SKM-1 (cell line): ENCODE data around the gene FMN1.

Experiments
- DNase-seq: peaks from one replicate; lab custom pipeline; 2025; ENCODE audit not compliant: unreplicated experiment; lab: John Stamatoyannopoulos, UW

FMN1 gene

DNA sequence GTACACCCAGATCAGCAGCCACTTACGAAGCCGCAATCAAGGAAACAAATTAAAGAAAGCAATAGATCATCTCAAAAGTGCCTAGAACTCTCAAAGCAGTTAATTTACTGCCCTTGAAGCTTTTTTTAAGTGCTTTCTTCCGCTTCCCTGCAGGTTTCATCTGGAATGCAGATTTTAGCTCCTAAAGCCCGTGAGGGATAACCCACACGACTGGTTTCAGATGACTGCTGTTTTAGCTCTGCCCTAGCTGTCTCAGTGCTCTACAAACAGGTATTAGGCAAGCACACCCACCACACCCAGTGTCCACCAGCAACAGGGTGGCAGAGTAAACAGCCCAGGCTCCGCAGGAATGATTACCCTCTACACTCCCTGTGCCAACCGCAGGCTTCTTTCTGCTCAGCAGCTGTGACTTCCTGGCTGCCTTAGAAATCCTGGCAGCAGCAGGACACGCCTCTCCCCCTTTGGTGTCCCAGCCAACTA, 126.0 kb downstream of the FMN1 start:
- no peak for DNase-seq

DNA sequence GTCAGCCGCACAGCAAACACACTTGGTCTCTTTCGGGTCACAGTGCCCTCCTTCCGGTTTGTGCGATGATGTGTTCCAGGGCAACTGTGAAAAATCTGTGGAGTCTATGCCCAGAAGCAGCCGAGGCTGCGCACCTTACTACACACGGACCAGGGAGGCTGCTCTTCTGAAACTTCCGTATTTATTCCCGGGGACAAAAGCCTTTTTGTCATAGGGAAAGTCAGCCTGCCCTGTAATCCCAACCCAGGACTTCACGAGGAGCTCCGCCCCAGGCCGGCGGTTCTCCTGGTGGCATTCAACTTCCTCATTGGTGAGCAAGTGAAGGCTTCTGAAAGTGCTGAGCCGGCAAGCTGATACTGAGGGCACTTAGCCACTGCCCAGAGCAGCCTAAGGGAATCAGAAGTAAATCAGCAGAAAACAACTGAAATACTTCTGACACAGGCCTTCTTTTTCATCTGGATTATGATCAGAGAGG, 126.5 kb downstream of the FMN1 start:
- peak; percentile 71 for DNase-seq

DNA sequence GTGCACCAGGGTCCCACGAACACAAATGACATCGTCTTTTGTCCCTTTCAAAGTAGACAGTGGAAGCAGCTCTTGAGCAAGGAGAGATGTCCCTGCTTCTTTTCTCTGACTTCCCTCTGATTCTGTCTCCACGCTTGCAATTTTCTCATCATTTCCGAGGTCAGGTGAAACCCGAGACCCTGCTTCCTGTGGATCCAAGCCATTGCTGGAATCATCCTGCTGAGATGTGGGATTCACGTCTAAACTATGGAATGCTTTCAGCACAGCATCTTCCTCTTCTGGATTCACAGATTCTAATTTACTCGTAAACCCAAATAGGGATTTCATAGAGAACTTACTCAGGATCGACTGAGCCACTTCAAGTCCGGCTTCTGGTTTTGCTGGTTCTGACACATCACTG, 127.1 kb downstream of the FMN1 start:
- no peak for DNase-seq

DNA sequence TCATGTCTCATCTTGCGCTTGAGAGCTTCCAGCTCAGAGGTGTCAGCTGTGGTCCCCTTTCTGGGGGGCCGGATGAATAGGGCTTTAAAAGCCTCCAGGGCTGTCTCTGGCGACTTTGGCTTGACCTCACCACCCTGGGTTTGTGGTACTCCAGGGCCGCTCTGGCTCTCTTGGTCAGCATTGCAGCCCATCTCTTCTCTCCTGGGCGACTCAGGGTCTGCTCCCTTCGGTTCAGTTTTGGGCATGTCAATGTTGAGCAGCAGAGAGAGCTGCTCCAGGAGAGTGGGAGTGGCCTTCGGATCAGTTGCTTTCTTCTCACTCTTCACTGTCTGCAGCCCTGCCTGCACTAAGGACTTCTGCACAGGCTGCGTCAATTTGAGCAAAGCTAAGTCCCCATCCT, 127.9 kb downstream of the FMN1 start:
- no peak for DNase-seq

DNA sequence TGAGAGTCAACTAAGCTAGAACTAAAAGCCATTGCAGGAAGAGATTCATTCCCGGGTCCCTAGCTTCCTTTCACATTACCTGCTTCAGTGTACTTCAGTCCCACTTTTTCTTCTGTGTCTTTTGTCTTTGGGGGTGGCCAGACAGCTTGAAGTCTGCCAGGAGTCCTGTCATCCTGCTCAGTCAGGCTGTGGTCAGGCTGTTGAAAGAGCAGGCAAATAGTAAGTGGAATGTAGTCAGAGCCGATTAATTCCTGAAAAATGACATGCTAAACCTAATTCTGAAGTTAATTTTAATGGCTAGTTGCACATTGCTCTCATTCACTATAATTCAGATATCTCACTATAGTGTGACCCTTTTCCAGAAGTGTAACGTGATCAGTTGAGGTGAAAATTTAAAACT, 129.6 kb downstream of the FMN1 start:
- no peak for DNase-seq

DNA sequence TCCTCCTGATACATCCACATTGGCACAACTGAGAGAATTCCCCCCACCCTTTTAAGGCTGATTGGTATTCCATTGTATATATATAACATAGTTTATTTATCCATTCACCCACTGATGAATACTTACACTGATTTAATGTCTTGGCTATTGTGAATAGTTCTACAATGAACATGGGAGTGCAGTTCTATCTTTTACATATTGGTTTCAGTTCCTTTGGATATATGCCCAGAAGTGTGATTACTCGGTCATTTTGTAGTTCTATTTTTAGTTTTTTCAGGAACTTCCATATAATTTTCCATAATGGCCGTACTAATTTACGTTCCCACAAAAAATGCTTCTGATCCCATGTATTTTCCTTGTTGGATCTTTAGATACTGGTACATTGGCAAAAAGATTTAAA, 135.3 kb downstream of the FMN1 start:
- no peak for DNase-seq

DNA sequence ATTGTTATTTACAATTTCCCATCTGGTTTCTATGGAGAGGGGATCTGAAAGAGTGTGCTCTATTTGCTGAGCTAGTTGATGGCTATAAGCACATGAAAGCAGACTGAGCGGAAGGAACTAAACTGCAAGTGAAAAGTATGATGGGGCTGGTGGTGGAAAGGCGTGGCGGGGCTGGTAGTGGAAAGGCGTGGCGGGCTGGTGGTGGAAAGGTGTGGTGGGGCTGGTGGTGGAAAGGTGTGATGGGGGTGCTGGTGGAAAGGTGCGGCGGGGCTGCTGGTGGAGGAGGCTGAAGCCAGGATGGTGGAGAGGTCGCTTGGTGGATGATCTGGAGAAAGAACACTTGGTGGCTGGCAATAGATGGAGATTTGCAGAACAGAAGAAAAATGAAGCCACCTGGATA, 136.7 kb downstream of the FMN1 start:
- no peak for DNase-seq

DNA sequence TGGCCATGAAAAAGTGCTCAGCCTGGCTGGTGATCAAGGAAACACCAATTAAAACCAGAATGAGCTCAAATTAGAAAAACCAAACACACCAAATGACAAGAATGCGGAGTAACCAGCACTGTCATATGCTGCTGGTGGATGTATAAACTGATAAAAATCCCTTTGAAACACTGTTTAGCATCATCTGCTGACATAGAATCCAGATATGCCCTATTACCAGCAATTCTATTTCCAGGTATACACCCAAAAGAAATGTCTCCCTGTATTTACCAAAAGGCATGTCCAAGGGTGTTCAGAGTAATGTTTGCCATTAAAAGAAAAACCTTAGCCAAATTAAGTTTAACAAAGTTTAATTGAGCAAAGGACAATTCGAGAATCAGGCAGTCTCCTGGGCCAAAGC, 138.6 kb downstream of the FMN1 start:
- DNase-seq, result no peak

DNA sequence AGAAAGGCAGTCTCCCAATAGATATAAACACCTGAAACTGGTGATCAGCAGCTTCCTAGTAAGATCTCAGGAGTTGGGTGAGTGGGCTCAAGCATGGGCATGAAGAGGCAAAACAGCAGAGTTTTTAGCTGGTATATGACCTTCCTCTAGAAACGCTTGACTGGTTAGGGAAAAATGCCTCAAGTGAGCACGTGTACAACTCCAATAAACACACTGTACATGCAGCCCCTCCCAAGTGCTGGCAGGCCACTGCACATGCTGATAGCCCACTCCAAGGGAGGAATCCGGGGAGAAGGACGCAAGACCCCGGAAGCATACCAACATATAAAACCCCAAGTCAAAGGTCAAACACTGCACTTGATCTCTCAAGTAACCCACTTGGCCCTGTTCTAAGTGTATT, 143.0 kb downstream of the FMN1 start:
- no peak for DNase-seq

DNA sequence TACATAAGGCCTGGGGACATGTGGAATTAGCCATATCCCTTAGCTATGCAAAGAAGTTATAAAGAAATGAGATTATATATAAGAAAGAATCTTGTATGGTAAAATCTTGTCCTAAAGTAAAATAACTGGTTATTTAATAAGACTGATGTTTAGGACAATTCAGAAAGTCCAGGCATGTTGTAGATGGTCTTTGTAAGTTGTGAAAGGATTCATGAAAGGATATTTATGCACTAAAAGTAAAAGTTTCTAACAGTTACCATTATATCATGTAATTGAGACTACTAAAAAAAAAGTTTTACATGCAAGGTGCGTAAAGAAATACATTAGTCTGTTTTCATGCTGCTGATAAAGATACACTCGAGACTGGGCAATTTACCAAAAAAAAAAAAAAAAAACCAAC, 146.3 kb downstream of the FMN1 start:
- DNase-seq, result no peak

DNA sequence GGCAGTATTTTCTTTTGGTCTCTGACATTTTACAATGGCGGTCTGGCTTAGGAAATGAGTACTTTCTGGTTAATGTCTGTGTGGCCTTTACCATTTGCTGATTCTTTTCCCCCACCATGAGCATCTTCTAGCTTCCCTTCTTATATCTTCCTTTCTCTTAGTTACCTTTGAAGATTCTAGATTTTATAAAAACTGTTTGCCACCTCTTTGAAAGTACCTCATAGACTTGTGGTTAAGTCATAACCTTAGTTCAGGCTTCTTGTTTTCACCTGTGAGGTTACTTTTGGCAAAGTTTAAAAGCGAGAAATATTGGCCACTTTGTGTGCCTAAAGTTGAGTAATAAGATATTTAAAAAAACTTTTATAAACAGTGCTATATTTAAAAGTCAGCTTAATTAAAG, 147.4 kb downstream of the FMN1 start:
- no peak for DNase-seq

DNA sequence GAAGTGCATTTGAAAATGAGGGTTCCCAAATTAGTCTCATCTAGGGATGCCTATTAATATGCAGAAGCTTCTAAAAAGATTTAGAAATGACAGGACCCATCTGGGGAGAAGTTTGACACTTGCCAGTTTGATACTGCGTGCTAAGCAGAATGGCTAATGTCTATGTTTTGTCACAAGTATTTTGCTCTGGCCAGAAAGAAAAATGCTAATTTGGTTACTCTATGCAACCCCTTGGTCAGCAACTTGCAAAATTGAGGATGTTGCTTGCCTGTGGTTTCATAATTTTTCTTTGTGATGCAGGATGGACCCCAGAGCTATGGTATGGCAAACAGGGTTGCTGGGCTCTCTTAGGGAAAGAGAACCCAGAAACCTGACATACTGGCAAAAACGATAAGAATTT, 148.2 kb downstream of the FMN1 start:
- no peak for DNase-seq

DNA sequence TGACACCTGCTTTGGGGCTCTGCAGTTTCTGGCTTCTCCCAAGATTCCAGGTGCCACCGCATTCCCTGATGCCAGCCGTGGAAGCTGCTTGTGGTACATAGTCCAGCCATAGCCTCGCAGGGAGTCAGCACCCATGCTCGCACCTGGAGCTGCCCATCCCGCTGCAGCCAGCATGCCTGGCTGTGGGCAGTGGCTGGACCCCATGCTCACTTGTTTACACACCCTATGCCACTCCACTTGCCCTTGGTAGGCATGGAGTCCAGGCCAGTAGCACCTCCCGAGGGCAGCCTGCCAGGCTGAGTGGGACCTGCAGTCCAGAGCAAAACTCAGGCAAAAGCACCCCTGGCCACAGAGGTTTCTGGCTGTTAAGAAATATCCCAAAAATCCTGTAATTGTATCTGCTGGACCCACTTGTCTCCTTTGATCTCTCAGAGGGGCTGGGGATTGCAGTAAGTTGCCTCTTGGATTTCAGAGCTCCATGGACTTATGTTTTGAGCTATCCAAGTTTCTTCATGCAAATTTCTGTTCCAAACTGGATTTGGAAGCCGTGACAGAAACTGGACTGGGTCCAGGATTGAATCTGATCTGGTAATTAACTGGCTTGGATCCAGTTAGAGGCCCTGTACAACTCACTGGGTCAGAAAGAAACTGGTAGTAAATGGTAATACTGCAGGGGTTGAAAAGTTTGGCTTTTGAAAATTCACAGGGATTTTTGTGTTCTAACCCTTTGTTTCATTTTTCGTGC, 149.3 kb downstream of the FMN1 start:
- DNase-seq, result no peak

DNA sequence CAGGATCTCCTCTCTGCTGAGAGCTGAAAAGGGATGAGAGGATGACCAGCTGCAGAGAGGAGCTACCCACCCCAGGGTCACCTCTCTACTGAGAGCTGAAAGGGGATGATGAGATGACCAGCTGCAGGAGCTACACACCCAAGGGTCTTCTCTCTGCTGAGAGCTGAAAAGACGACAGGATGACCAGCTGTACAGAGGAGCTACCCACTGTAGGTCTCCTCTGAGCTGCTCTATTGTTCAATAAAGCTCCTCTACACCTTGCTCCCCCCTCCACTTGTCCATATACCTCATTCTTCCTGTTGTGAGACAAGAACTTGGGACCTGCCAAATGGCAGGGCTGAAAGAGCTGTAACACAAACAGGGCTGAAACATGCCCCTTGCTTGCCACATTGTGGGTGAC, 149.9 kb downstream of the FMN1 start:
- DNase-seq, result no peak

DNA sequence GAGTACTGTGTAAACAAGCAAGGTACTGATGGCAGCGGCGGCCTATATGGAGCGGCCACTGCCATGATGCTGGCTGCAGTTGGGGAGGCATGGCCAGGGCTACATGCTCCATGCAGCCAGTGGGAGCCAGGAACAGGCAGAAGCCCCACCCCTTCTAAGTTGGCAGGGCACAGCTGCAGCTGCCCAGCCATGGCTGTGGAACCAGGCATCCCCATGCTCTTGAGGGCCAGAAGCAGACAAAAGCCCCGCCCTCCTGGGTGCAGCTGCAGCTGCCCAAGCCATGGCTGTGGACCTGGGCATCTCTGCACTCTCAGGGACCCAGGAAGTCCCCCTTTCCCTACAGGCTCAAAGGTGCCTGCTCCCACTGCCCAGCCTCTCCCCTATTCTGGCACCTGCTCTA, 150.9 kb downstream of the FMN1 start:
- DNase-seq, result no peak

DNA sequence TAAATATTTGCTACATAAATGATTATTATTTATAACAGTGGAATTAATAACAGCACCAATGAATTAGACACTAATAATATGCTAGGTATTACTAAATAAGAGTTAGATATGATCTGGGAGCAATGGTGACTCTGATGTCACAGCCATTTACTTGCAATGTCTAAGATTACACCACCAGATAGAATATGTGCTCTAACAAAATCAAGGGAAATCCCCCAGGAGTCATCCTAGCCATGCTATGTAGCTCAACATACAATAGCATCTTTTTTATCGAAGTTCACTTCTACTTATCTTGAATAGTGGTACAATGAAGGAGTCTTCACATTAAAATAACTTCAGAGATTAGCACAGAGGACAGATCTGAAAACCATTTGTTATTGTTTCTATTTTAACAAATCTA, 154.0 kb downstream of the FMN1 start:
- no peak for DNase-seq

DNA sequence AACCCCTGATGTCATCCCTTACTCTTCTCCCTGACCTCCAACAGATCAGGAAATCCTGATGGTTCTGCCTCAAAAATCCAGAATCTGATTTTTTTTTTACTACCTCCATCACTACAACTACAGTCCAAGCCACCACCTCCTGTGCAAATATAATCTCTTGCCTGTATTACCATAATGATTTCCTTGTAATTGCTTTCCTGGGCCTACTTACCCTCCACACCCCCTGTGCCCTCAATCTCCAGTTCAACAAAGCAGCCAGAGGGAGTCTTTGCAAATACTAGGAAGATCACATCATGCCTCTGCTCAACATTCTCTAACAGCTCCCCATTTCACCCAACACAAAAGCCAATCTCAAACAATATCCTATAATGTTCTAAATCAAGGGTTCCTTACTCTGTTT, 159.9 kb downstream of the FMN1 start:
- DNase-seq, result no peak

DNA sequence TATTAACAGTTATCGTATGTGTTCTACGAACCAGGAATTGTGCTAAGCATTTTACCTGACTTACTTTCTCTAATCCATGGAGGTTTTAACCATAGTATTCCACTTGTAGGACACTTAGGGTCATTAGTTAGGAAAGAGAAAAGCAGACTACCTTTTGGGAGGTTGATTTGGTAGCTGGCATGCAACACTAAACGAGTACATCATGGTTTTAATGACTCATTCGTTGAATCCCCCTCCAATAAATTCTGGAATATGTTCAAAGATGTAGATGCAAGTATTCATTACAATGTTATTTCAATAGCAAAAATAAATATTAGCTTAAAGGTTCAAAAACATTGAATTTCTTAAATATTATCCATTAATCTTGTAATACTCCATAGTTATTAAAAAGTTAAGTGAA, 162.5 kb downstream of the FMN1 start:
- no peak for DNase-seq

DNA sequence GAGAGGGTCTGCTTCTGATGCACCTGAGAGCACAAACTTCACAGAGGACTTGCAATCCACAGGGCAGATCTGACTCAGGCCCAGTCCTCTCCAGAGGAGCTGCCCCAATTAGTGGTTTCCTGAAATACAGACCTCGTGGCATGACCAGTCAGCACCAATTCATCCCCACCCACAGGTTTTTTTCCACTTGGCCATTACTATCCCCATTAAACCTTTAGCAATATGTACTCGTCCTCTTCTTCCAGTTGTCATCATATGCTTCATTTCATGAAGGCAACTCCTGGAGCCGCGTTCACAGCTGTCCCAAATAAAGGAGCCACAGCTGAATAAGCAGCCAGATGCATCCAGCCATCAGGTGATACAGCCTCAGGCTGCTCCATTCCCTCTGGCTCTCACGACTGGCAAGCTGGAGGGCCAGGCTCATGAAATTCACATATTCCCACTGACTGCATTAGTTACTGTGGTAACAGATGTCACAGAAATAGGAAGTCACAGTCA, 163.1 kb downstream of the FMN1 start:
- no peak for DNase-seq

DNA sequence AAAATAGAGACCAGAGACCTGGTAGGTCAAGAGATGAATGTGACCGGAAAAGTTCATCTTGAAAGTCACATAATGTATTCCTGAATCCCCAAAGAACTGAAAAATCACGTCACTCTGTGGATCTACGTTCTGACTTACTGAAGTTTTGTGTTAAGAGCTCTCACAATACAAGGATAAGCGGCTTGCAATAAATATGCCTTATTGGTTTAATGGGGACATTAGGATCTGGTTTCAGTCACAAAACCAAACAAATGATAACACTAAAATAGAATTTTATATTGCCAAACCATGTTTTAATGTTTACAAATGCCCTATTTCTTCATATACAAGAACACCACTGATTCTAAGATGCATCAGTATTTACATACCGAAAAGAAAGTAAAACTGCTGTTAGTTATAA, 164.2 kb downstream of the FMN1 start:
- no peak for DNase-seq

DNA sequence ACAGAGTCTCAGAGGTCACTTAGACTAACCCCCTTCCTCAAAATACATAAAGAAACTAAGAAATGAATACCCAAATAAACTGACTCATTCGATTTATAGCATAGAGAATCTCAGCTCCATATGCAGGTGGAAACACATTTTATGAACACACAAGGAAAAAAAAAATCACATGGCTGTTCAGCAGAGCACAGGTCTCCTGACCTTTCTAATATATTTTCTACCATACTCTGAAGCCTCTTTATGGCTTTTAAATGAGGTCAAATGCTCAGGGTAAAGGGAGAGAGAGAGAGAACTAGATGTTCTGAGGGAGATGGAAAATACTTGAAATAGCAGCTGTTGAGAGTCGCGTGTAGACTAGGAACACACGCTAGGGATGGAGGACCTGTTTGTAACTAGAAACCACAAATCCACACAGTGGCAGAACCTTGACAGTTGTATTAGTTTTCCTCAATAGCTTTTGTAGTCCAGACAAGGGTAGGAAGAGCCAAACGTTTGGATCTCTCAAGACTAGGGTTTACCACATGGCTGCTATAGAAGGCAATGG, 165.3 kb downstream of the FMN1 start:
- no peak for DNase-seq

DNA sequence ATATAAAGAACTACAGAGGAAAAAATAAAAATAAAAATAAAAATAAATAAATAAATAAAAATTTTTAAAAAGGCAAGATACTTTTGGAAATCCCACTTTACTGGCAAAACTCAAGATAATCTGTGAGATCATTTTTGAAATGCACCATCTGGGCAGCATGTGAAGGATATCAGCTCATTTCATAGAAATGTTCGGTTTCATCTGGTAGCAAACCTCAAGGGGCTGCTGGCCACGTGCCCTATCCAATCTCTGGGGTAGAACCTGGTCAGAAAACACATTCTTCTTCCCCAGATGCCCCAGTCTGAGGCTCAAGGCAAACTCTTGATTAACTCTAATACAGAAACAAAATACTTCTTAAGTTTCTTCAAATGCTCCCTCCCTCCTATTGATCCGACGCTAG, 166.0 kb downstream of the FMN1 start:
- DNase-seq, result no peak
